ENCODE data around the gene CCDC137.
A peak's percentile ranks its signal among the peaks of the same experiment; 100 is the strongest.

CCDC137 gene

DNA sequence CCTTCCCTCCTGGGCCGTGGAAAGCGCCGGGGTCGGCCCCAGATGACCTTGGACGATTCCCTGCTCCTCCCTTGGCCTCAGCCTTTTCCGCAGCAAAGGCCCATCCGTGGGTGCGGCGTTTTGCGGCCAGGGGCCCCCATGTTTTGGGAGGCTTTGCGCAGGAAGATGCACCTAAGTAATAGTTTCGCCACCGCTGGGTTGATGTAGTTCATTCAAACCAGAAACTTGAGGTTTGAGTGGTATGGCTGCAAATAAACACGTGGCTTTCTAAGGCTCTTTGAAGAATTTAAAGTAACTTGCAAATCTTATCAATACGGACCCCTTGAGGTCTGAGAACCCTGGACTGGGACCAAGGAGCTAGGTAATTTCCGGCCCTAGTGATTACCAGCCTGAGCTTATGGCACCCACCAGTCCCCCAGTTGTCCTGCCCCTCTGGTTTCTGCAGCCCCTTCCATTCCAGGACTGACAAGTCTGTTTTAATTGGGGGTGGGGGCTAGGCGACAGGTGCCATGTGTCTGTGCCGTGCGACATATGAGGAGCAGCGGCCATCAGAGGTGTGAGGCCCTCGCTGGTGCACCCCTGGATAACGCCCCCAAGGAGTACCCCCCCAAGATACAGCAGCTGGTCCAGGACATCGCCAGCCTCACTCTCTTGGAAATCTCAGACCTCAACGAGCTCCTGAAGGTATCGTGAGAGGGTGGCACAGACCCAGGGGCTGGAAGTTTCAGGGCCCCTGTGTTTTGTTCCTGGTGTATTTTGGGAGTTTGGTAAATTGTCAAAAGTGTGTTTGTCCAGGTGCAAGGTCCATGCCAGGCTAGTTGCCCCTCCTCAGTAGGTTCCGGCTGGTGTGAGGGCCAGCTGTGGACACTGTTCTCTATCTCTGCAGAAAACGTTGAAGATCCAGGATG lies 37.5 kb downstream of the CCDC137 start:
- no peak for DNase-seq

DNA sequence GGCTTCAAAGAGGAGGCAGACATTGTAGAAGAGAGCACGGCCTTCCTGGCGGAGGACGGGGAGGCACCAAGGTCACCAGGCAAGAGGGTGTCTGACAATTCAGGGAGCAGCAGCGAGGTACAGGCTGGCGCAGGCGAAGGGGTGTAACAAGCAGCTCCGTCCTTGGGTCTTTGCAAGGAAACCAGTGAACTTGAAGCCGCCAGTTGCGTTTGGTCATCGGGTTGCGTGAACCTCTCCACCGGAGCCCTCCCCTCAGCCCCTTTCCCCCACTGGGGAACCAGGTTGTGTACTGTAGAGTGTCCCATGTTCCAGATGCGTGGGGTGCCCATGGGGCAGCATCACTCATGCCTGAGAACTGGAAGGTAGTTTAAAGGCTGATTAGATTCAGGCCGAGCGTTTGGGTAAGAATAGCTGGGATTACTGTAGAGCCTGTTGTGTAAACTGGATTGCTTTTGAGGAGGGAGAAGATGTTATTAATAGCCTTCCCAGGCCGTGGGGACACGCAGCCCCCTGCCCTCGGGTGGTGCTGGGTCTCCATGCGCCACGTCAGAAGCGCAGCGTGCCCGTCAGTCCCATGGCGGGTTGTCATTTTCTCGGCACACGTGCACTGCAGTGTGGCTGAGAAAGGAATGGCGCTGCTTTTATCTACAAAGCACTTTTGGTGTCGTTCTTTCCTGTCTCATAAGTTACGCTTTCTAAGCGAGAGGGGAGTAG lies 39.1 kb downstream of the CCDC137 start:
- DNase-seq: no peak

DNA sequence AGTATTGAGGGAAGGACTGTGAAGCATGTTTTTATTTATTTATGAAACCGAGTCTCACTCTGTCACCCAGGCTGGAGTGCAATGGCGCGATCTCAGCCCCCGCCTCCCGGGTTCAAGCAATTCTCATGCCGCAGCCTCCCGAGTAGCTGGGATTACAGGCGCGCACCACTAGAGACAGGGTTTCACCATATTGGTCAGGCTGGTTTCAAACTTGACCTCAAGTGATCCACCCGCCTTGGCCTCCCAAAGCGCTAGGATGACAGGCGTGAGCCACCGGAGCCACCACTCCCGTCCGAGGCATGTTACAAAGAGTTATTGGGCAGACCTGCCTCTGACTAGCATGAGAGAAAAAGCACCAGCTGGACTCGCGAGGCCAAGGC lies 39.7 kb downstream of the CCDC137 start:
- no peak for DNase-seq

DNA sequence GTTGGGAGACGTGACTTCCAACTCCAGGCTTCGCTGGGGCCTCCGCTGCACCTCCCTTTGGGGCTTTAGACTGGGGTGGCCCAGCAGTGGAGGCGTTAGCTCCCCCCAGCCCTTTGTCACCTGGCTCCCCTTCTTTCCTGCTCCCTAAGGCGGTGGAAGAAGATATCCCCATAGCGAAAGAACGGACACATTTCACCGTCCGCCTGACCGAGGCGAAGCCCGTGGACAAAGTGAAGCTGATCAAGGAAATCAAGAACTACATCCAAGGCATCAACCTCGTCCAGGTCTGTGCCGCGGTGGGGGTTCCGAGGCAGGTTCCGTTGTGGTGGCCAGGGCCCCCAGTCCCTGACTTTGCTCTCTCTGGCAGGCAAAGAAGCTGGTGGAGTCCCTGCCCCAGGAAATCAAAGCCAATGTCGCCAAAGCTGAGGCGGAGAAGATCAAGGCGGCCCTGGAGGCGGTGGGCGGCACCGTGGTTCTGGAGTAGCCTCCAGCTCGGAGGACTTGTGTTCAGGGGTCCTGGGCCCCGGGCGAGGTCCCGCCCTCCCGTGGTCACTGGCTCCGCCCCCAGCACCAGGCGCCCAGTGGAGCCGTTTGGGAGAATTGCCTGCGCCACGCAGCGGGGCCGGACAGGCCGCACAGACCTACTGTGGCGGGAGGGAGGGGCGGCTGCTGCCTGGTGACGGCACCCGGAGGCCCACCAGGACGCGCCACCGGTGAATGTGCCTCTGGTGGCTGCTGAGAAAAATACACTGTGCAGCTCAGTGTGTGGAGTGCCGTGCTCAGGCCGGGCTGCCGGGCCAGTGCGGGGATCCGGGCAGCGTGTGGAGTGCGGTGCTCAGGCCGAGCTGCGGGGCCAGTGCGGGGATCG lies 40.5 kb downstream of the CCDC137 start:
- no peak for DNase-seq

DNA sequence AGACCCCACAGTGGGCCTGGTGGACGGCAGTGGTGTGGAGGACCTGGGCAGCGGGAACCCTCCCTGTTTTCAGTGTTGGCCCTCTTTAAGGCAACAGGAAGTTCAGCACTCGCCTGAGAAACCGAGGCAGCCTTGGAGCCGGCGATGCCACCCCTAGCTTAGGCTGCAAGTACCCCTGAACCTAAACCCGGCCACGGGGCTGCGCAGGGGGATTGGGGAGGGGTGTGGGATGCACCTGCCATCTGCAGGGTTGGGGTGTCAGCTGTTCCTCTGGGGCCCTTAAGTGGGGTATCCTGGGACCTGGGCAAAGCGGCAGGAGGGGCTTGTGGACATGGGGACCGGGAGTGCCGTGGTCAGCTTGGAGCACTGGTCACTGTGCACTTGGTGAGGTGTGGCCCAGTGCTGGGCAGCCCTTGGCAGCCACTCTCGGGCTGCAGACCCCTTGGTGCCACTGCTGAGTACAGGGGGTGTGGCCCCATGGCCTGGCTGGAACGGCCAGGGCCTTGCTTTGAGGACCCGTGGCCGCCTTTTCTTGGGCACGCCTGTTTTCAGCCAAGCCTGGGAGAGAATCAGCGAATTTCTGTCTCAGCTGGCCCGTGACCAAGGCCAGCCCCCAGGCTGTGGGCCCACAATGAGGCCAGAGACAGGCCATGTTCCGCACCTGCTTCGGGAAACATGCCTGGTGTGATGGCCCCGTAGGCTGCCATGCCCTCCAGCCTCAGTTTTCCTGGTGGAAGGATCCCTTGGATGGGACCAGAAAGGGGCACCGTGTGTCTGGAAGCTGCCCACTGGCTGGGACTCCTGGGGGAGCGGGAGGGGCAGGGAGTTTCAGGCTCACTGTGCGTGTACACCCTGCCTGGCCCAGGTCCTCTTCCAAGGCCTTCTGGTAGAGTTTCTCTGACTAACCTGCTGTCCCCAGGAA lies 41.4 kb downstream of the CCDC137 start:
- DNase-seq: no peak

DNA sequence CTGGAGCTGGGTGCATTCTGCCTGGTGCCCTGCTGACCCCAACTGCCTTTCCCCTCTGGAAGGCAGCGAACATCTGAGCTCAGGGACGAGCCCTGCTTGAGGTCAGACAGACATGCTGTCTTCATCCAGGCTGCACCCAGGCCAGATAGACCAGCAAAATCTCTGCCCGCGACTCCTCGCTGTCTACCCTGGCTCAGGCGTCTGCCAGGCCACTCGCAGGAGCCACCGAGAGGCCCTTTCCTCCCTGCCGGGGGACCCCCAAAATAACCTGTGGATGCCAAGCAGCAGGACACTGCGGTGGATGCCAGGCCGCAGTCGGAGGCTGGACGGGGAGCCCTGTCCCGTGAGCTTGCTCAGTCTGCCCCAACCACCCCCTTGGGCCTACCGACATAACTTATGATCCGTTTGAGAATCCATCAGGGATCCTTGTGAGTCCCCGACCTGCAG lies 42.2 kb downstream of the CCDC137 start:
- DNase-seq: no peak

DNA sequence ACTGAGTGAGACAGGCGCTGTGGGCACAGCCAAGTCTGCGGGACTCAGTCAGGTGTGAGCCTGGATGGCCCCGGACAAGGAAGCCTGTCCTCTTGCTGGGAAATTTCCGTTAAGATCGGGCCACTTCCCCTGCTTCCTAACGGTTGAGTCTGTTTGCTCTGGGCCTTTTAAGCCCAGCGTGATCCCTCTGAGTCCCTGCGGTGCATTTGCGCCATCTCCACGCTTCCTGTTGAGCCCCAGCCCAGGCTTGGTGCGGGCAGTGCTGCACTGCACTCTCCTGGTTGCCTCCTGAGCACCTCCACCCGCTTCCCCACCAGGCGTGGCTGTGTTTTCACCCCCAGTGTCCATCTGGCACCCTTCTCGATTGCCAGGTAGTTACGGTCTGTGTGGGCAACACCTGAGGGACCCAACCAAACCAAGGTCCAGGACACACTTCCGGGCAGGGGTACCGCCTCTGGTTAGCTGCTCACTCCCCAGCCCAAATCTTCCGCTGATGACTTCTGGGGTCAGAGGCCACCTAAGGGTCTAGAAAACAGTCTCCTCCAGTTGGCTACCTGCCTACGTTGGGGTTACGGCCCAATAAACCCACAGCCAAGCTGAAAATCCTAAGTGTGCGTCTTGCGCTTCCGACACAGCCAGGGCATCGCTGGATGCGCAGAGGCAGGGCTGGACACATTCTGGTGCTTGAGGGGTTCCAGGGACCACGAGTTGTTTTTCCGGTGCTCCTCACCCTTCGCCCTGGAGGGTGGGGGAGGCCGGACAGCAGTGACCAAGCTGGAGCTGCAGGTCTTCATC lies 44.2 kb downstream of the CCDC137 start:
- DNase-seq: no peak

DNA sequence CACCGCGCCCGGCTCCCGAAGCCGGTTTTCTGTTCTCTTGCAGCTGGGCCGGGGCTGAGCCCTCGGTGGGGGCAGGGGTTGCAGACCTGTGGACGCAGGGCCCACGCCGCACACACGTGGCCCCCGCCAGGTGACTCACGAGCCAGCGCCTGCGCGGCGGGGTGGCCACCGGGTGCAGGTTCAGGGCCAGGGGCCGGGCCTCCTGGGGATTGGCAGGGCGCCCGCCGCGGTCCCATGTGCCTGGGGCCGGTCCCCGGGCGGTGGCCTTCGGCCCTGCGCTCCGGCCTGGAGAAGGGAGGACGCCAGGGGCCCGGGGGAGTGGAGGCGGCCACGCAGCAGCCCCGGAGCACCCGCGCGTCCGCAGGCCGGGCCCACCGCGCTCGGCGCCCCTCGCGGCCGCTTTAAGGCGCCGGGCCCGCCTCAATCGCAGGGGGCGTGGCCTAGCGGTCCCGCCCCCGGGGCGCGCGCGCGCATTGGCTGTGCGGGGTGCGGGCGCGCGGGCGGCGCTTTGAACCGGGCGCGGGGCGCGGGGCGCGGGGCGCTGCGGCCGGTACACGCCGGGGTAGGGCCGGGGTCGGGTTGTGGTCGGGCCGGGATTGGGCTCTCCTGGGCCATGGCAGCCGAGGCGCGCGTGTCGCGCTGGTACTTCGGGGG lies 45.4 kb downstream of the CCDC137 start, which contains the start of gene SLC25A10:
TSS of gene SLC25A10 (plus strand) at position 471 of the 654 bp plus-strand sequence. CDS start at position 614, 143 bp downstream.
- DNase-seq: peak; percentile 41 to 70

DNA sequence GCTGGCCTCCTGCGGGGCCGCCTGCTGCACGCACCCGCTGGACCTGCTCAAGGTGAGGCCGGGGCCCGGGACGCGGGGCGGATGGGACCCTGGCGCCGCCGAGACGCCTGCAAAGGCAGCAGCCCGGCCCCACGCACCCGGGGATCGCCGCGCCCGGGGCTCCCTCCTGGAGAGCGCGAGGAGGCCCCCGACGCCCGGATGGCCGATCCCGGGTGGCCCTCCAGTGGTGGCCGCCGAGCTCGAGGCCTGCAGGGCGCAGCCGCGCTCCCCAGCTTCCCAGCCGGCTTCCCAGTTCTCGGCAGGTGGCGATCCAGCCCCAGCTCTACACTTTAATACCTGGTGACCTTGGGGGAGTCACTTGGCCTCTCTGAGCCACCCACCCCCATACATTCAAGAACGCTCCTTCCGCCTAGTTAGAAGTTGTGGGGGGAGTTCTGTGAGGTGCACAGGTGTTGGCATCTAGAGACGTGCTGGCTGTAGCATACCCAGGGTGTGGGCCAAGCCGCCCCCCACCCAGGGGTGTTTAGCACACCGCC lies 46.0 kb downstream of the CCDC137 start:
- DNase-seq: no peak

DNA sequence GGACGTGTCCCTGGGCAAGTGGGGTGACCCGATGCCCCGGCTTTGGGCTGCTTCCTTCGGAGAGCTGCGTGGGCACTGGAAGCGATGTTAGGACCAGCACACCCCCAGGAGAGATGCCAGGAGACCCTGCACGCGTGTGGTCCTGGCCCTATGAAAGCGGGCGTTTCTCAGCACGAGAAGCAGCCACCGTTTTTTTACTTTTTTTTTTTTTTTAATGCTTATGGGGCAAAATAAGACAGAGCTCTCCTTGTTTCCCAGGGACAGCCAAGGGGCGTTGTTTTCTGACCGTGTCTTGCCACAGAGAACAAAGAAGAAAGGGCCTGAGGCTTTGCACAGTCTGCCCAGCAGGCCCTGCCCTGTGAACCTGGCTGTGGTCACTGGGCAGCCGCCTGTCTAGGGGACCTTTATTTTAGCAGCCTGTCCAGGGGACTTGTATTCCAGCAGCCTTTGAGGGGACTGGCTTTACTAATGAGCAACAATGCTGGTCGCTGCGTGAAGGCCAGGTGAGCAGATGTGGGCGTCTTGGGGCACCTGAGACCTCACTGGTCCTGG lies 46.5 kb downstream of the CCDC137 start:
- no peak for DNase-seq

DNA sequence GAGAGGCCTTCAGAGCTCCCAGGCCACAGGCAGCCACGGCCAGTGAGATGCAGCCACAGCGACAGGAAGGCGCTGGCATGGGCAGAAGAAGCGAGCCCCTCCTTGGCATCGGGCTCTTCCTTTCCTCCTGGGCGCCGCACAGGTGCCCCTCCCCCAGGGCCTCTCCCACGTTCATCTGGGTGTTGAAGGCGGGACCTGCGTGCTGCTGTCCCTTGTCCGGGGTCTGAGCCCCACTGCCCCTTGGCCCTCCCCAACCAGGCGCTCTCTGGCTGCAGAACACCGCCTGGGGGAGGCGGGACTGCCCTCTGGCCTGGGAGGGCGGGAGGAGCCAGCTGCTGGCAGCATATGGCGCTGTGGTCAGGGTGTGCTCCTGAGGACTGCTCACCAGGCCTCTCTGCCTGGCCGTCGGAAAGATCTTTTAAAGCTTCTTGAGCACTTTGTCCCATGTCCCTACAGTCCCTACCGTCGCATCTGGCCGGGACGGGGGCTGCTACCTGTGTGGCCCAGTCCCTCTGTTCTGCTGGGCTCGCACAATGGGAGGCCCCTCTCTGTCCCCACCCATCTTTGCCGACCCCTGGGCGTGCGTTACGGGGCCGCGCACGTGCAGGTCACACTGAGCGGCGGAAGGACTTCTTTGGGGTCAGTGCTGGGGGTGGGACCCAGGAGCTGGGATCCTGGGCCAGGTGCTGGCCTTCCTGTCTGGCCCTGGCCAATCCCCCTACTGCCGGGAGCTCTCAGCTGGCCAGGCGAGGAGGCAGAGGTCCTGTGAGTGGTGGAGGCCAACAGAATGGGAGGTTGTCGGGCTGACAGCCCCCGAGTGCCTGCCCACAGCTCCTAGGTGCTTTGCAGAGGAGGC lies 47.2 kb downstream of the CCDC137 start:
- no peak for DNase-seq

DNA sequence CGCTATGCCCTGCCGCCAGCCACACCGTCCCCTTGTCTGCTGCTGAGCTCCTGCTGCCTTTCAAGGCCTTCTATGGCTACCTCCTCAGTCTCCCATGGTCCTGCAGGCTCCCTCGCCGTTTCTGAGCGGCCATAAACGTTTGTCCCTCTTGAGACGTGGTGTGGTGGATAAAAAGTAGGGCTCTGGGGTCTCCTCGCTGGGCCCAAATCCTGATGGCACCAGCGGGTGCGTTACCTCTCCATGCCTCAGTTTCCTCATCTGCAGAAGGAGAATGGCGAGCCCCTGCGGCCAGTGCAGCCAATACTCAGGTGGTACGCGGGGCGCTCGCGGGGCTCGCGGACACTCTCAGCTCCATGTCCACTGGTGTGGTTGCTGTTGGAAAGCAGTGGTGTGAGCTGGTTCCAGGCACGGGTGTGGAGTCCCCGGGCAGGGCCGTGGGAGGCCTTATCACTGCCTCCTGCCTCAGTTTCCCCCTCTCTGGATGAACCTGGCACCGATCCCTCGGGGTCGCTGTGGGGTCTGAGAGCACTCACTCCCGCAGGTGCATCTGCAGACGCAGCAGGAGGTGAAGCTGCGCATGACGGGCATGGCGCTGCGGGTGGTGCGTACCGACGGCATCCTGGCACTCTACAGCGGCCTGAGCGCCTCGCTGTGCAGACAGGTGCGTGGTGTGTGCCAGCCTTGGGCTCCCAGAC lies 48.0 kb downstream of the CCDC137 start:
- DNase-seq: no peak

DNA sequence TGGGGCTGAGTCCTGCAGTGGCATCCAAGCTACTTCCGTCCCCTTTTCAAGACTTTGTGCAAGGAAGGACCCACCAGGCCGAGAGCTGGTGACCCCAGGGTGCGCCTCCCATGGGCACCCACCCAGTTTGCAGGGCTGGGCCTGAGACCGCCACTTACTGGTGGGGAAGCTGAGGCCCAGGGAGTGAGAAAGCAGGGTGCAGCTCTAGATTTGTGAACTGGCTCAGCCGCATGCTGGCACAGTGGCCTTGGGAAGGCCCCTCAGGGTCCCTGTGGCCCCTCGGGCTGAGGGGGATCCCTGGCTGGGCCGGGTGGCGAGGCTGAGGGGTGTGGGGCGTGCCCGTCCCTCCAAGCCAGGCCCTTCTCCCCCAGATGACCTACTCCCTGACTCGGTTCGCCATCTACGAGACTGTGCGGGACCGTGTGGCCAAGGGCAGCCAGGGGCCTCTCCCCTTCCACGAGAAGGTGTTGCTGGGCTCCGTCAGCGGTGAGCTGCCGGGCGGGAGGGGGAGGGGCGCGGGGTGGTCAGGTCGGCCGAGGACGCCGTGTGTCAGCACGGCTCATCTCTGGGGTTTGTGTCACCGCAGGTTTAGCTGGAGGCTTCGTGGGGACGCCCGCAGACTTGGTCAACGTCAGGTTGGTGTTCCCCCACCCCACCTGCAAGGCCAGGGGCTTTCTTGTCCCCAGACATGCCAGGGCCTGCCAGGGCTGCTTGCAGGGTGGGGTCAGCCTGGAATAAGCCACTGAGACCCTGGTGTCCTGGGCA lies 48.8 kb downstream of the CCDC137 start:
- no peak for DNase-seq

DNA sequence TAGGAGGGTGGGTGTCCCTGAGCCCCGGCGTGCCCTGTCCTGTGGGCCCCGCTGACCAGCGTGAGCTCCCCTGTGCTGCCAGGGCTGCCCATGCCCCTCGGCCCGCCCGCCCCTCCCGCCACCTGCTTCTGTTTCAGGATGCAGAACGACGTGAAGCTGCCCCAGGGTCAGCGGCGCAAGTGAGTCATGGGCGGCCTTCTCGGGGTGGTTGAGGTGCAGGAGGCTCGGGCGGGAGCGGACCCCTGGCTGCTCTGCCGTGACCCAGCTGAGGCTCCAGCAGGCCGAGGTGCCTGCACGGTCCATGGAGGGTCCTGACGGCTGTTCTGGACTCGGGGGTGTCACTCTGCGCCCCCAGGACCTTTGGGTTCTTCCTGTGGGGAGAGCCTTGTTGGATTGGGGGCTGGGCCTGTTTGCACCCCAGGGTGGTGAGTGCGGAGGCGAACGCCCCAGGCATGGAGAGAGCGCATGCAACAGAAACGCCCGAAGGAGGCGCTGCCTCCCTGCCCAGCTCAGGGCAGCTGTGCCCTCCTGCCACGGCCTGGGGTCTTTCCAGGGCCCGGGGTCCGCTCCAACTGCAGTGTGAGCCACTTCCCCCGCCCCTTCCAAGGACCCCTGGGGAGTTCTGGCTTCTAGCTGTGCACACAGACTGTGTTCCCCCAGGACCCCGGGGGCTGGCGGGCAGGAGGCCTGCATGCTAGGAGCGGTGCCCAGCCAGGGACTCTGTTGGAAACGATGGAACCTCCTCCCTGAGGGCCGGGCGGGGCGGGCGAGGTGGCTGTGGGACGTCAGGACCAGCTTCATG lies 49.5 kb downstream of the CCDC137 start:
- no peak for DNase-seq

DNA sequence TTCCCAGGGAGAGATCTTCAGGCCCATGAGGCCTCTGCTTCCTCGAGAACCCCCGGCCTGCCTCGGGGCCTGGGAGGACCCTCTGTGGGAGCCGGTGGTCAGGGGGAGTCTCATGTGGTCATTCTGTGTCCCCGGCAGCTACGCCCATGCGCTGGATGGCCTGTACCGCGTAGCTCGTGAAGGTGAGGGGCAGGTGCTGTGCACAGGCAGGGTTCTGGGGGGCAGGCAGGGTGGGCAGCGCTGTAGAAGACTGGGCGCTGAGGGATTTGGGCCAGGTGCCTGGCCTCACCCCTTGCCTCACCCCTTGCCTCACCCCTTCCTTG lies 50.1 kb downstream of the CCDC137 start:
- no peak for DNase-seq

DNA sequence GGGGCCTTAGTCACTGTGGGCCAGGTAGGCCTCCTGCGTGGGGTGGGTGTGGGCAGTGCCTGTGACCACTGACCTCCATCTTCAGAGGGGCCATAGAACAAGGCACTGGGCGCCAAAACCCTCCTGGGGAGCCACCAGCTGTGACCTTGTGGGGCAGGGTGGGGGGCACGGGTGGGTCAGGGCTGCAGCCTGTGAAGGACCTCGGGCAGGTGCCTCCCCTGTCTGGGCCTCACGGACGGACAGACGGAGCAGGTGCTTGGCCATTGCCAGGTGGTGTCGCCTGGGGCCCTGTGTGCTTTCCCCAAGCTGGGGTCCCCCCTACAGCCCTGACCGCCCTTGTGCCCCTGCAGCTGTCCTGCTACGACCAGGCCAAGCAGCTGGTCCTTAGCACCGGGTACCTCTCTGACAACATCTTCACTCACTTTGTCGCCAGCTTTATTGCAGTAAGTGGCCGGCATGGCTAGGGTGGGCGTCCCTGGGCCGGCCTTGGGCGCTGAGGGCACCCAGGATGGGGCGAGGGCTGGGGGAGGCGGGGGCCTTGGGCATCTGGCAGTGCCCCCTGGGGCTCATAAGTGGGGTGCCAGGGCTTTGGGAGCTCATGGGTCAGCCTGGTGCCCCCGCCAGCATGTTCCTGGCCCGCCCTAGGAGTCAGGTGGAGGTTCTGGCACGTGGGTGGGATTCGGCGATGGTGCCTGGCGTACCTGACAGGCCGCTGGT lies 50.7 kb downstream of the CCDC137 start:
- DNase-seq: no peak
